ENCODE data around the gene RTP3.

- no peak for TF ChIP-seq CBX2 (IDR thresholded peaks at IDR 0.05; ENCODE audit: borderline replicate concordance, low read depth)
- no peak for TF ChIP-seq HOXA7 (CRISPR knock-in tag; IDR thresholded peaks at IDR 0.05)
- no peak for TF ChIP-seq CTCF (IDR thresholded peaks at IDR 0.05)
- TF ChIP-seq CEBPB (IDR thresholded peaks at IDR 0.05) = no peak
- TF ChIP-seq REST (IDR thresholded peaks at IDR 0.05) = no peak
- no peak for TF ChIP-seq NR3C1 (IDR thresholded peaks at IDR 0.05)
Measured at GRCh38 chr3:46506526-46506925, 8.8 kb downstream of the RTP3 start.

Data from A549 (cell line).